ENCODE results near the gene SLC16A11. TPM values are rescaled to one million over a fixed set of nuclear protein-coding genes. Genes with fewer than 3 reads are reported as not detected.

The SLC16A11 gene
- total RNA-seq, 1 experiment from 2014 or later: not detected

DNA sequence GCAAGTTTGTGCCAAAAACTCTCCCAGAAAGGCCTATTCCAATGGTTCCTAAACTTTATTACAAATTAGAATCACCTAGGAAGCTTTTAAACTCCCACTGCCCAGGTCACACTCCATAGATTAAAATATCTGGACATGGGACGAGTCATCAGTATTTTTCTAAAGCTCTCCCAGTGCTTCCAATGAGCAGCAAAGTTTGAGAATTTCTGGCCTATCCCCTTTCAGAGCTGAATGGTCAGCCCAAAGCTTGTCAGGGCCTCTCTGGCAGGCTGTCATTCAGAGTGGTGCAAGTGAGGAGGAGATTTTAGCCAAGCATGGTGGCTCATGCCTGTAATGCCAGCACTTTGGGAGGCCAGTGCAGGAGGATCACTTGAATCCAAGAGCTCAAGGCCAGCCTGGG is 18.6 kb downstream of the SLC16A11 start:
- peaks cover 26% of the 10 kb centered on the region for H3K27me3 Mint-ChIP-seq (ENCODE audit: unreplicated experiment)
- CTCF ChIA-PET: interaction anchor here (0.6 kb wide), 1 partner anchor 379 kb away, joined by 4 read pairs; the partner anchor contains the start of gene TMEM256

DNA sequence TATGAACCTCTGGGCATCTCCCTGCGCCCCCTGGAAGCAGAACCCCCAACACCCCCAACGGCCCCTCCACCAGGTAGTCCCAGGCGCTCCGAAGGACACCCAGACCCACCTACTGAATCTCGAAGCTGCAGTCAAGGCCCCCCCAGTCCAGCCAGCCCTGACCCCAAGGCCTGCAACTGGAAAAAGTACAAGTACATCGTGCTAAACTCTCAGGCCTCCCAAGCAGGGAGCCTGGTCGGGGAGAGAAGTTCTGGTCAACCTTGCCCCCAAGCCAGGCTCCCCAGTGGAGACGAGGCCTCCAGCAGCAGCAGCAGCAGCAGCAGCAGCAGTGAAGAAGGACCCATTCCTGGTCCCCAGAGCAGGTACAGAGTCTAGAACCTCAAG is 19.5 kb downstream of the SLC16A11 start:
- CTCF ChIA-PET: no interaction called here
- intact Hi-C loops (cut with micrococcal nuclease; ENCODE audit: unreplicated experiment): no loop called here
- H3K27me3 Mint-ChIP-seq (ENCODE audit: unreplicated experiment): peaks cover 26% of the 10 kb centered on the region
- no peak overlapping the region for H3K27ac Mint-ChIP-seq (ENCODE audit: unreplicated experiment)
- no peak for DNase-seq
- BruUV-seq (replicated peaks): no TSS peak
- H3K4me3 Mint-ChIP-seq (ENCODE audit: low read depth, unreplicated experiment): no peak overlapping the region
- H3K36me3 Mint-ChIP-seq (ENCODE audit: insufficient read depth, unreplicated experiment): peaks cover 20% of the 10 kb centered on the region
- no peaks in the 10 kb centered on the region for H3K9me3 Mint-ChIP-seq (ENCODE audit: low read depth, unreplicated experiment)
- TF ChIP-seq, protein P1, sequence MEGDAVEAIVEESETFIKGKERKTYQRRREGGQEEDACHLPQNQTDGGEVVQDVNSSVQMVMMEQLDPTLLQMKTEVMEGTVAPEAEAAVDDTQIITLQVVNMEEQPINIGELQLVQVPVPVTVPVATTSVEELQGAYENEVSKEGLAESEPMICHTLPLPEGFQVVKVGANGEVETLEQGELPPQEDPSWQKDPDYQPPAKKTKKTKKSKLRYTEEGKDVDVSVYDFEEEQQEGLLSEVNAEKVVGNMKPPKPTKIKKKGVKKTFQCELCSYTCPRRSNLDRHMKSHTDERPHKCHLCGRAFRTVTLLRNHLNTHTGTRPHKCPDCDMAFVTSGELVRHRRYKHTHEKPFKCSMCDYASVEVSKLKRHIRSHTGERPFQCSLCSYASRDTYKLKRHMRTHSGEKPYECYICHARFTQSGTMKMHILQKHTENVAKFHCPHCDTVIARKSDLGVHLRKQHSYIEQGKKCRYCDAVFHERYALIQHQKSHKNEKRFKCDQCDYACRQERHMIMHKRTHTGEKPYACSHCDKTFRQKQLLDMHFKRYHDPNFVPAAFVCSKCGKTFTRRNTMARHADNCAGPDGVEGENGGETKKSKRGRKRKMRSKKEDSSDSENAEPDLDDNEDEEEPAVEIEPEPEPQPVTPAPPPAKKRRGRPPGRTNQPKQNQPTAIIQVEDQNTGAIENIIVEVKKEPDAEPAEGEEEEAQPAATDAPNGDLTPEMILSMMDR (IDR thresholded peaks at IDR 0.05; ENCODE audit: unreplicated experiment): no peak
- no peaks in the 10 kb centered on the region for H3K4me1 Mint-ChIP-seq (ENCODE audit: low read depth, unreplicated experiment)

More for the DNA sequence above, 18.6 kb downstream of the SLC16A11 start:
- Mint-ChIP-seq H3K36me3 (ENCODE audit: insufficient read depth, unreplicated experiment) (peaks cover 14% of the 10 kb centered on the region), H3K4me3 (ENCODE audit: low read depth, unreplicated experiment) (no peak overlapping the region), H3K27ac (ENCODE audit: unreplicated experiment) (no peak overlapping the region), H3K9me3 (ENCODE audit: low read depth, unreplicated experiment) (no peaks in the 10 kb centered on the region), H3K4me1 (ENCODE audit: low read depth, unreplicated experiment) (no peaks in the 10 kb centered on the region)
- intact Hi-C loops (cut with micrococcal nuclease; ENCODE audit: unreplicated experiment): no loop called here
- no peak for DNase-seq
- TF ChIP-seq, protein P1 (IDR thresholded peaks at IDR 0.05; ENCODE audit: unreplicated experiment): no peak
- BruUV-seq (replicated peaks): no TSS peak

DNA sequence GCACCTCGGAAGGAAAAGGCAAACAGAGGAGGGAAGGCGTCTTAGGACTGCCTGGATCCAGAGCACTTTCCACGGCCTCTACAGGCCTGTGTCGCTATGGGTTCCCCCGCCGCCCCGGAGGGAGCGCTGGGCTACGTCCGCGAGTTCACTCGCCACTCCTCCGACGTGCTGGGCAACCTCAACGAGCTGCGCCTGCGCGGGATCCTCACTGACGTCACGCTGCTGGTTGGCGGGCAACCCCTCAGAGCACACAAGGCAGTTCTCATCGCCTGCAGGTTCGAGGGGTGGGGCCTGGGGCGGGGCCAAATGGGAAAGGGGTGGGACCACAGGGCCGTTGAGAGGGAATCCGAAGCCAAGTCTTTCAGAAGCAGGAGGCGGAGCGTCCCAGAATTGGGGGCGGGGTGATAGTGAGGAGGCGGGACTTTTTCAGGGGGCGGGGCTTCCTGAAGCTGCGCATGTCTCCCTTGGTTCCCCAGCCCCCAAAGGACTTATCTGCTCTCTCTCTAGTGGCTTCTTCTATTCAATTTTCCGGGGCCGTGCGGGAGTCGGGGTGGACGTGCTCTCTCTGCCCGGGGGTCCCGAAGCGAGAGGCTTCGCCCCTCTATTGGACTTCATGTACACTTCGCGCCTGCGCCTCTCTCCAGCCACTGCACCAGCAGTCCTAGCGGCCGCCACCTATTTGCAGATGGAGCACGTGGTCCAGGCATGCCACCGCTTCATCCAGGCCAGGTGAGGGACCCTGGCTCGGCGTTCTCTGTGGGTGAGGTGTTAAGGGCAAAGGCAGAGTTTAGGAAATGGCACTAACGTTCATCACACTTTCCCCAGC is 20.1 kb downstream of the SLC16A11 start:
- DNase-seq: no peak
- Mint-ChIP-seq H3K27ac (ENCODE audit: unreplicated experiment) (no peak overlapping the region), H3K36me3 (ENCODE audit: insufficient read depth, unreplicated experiment) (peaks cover 22% of the 10 kb centered on the region), H3K4me1 (ENCODE audit: low read depth, unreplicated experiment) (no peaks in the 10 kb centered on the region), H3K9me3 (ENCODE audit: low read depth, unreplicated experiment) (no peaks in the 10 kb centered on the region), H3K4me3 (ENCODE audit: low read depth, unreplicated experiment) (no peak overlapping the region), H3K27me3 (ENCODE audit: unreplicated experiment) (peaks cover 26% of the 10 kb centered on the region)
- intact Hi-C loops (cut with micrococcal nuclease; ENCODE audit: unreplicated experiment): no loop called here
- TF ChIP-seq, protein P1 (IDR thresholded peaks at IDR 0.05; ENCODE audit: unreplicated experiment): no peak
- BruUV-seq (replicated peaks): no TSS peak
- CTCF ChIA-PET: no interaction called here

DNA sequence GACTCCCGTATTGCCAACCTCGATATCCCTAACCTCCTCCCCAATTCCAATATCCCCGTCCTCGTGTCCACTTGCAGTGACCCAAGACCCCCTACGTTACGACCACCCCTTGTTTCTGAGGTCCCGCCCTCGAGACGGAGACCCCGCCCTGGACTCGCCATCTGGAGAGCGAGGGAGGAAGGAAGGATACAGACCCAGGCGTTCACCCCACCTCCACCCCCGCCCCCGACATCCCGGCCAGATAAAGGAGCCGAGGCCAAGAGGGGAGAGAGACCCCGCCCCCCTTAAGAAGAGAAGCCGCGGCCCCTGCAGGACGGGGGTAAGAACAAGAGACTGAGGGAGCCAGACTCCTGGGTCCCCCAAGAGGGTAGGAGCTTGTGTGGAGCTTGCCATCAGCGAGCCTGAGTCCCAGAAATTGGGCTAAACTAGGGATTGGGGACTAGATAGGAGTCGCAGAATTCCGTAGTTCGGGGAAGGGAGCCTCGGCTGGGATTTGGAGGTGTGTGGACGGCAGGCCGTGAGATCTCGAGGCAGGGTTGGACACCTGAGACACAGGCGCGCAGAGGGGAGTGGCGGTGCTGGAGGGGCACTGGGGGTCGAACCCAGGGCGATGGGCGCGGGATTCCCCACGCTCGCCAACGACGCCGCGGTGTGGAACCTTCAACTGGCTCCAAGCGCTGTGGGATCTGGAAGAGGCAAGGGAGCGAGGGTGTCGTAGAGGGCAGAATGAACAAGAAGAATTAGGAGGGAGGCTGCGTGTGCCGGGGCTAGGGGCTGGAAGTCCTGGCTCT is 20.9 kb downstream of the SLC16A11 start, which contains the start of gene BCL6B:
Gene BCL6B, plus strand, starts transcription at position 270 of the 791 bp plus-strand sequence. CDS start 622 bp downstream, outside the sequence.
- CTCF ChIA-PET: no interaction called here
- no peak within 1 kb of the TSS for H3K27ac Mint-ChIP-seq (ENCODE audit: unreplicated experiment)
- intact Hi-C loops (cut with micrococcal nuclease; ENCODE audit: unreplicated experiment): no loop called here
- peaks cover 26% of the 10 kb centered on the region for H3K27me3 Mint-ChIP-seq (ENCODE audit: unreplicated experiment)
- H3K9me3 Mint-ChIP-seq (ENCODE audit: low read depth, unreplicated experiment): no peaks in the 10 kb centered on the region
- BruUV-seq (replicated peaks): no TSS peak
- peak within 1 kb of the TSS; percentile 44 for H3K4me3 Mint-ChIP-seq (ENCODE audit: low read depth, unreplicated experiment)
- H3K36me3 Mint-ChIP-seq (ENCODE audit: insufficient read depth, unreplicated experiment): peaks cover 26% of the 10 kb centered on the region
- TF ChIP-seq, protein P1 (IDR thresholded peaks at IDR 0.05; ENCODE audit: unreplicated experiment): no peak
- H3K4me1 Mint-ChIP-seq (ENCODE audit: low read depth, unreplicated experiment): no peaks in the 10 kb centered on the region
- DNase-seq: no peak

All from Calu3 (cell line).